DND-41 (cell line): ENCODE measurements around the gene RALY.

Source experiments
- ATAC-seq: fragments of 200-7000 bp; cut with Tn5 transposase; 3 replicates; pipeline ENCODE4 v1.9.1; 2021; ENCODE audit warnings: low read depth; ENCODE audit not compliant: insufficient read depth
- DNase-seq: peaks from one replicate; pipeline ENCODE4 v3.0.0-alpha.2; 2020
- H2AFZ ChIP-seq: 2 replicates; pipeline ENCODE4 v1.6.0; 2012; ENCODE audit warnings: low read depth, low read length
- H3K27ac ChIP-seq: 2 replicates; pipeline ENCODE4 v1.5.1; 2012; ENCODE audit warnings: low read length, inconsistent platforms
- H3K27me3 ChIP-seq: fragments of 200-600 bp; sonication (generic); 2 replicates; pipeline ENCODE4 v1.6.0; 2012; ENCODE audit warnings: low read length, mild to moderate bottlenecking, inconsistent platforms; ENCODE audit not compliant: insufficient read depth, poor library complexity
- H3K36me3 ChIP-seq: 2 replicates; pipeline ENCODE4 v1.5.1; 2012; ENCODE audit warnings: low read length, inconsistent platforms; ENCODE audit not compliant: insufficient read depth
- H3K4me1 ChIP-seq: 2 replicates; pipeline ENCODE4 v1.5.1; 2012; ENCODE audit warnings: mild to moderate bottlenecking, low read length; ENCODE audit not compliant: insufficient read depth
- H3K4me2 ChIP-seq: 2 replicates; pipeline ENCODE4 v1.6.0; 2012; ENCODE audit warnings: mild to moderate bottlenecking, moderate library complexity, low read length, inconsistent platforms; ENCODE audit not compliant: insufficient read depth
- H3K4me3 ChIP-seq, 2 experiments: fragments of 200-600 bp in 1 of 2; shearing (Covaris generic) in 1 of 2; 2 replicates each; pipeline ENCODE4 v1.5.1; 2012 to 2016; ENCODE audit warnings: inconsistent platforms in 2 of 2, low read length in 2 of 2, mild to moderate bottlenecking in 2 of 2, low read depth in 1 of 2, moderate library complexity in 1 of 2
- H3K79me2 ChIP-seq: 2 replicates; pipeline ENCODE4 v1.6.0; 2012; ENCODE audit warnings: low read length, inconsistent platforms; ENCODE audit not compliant: insufficient read depth
- H3K9ac ChIP-seq: 2 replicates; pipeline ENCODE4 v1.6.0; 2012; ENCODE audit warnings: low read depth, mild to moderate bottlenecking, inconsistent platforms, low read length, moderate library complexity
- H3K9me3 ChIP-seq: 2 replicates; pipeline ENCODE4 v1.5.1; 2012; ENCODE audit warnings: low read length, moderate library complexity, mild to moderate bottlenecking, inconsistent platforms; ENCODE audit not compliant: insufficient read depth, severe bottlenecking
- H4K20me1 ChIP-seq: 2 replicates; pipeline ENCODE4 v1.6.0; 2012; ENCODE audit warnings: low read length; ENCODE audit not compliant: insufficient read depth
- CTCF ChIP-seq: IDR thresholded peaks from 2 replicates; pipeline ENCODE4 v1.5.1; 2012; ENCODE audit warnings: borderline replicate concordance, low read length, moderate library complexity, mild to moderate bottlenecking; ENCODE audit not compliant: poor library complexity, severe bottlenecking; ENCODE audit errors: extremely low read depth
- EZH2 ChIP-seq: IDR thresholded peaks from 3 replicates; pipeline ENCODE4 v1.6.1; 2012; ENCODE audit warnings: borderline replicate concordance, low read depth, mild to moderate bottlenecking, moderate library complexity, low read length, inconsistent platforms; ENCODE audit not compliant: severe bottlenecking

Gene RALY

GRCh38 chr20:33993576-33994221 is at the start of gene RALY:
Gene RALY, plus strand, starts transcription at chr20:33993911. Its CDS starts 78,164 bp downstream, at chr20:34072075.
- H3K4me3 ChIP-seq, result peak within 1 kb of the TSS; percentile 55 to 73
- H3K4me1 ChIP-seq, result peaks cover 60% of the 10 kb centered on the region
- DNase-seq, result no peak
- H3K27ac ChIP-seq, result peak within 1 kb of the TSS; percentile 91
- no peaks in the 10 kb centered on the region; the same call in none of the 2 replicates for H3K36me3 ChIP-seq
- peak within 1 kb of the TSS; percentile 77 for H2AFZ ChIP-seq
- peaks cover 64% of the 10 kb centered on the region for H3K79me2 ChIP-seq
- H3K27me3 ChIP-seq, result no peaks in the 10 kb centered on the region
- ATAC-seq, result peak; percentile 56
- H4K20me1 ChIP-seq, result peaks cover 44% of the 10 kb centered on the region
- H3K9ac ChIP-seq, result peak within 1 kb of the TSS; percentile 74
- H3K9me3 ChIP-seq, result no peaks in the 10 kb centered on the region
- TF ChIP-seq EZH2 (no peak), CTCF (no peak)
- H3K4me2 ChIP-seq, result peak within 1 kb of the TSS; percentile 85

DNA sequence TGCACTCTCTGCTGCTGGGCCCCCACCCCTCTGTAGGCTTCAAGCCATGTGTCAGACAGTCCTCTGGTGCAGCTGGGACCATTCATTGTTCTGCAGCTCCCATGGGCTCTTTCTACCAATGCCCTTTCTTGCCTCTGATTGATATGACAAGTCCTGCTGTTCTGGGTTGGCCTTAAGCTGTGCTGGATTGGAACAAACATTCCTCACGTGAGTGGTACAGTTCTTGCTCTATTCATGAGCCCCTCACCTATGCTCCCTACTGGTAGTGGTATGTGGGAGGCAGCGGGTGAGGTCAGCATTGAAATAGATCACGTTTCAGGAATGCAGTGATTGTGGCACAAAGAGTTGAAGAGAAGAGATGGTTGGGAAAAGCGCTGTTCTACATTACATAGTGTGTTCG is 48.8 kb upstream of the RALY start:
- Histone ChIP-seq H3K9me3 (peaks cover 14% of the 10 kb centered on the region), H4K20me1 (no peaks in the 10 kb centered on the region), H3K27ac (no peak overlapping the region), H3K27me3 (no peaks in the 10 kb centered on the region), H3K79me2 (no peaks in the 10 kb centered on the region), H3K36me3 (no peaks in the 10 kb centered on the region), H3K4me3 (no peak overlapping the region), H3K4me1 (no peaks in the 10 kb centered on the region), H3K9ac (no peak overlapping the region), H2AFZ (no peak overlapping the region), H3K4me2 (no peak overlapping the region)
- TF ChIP-seq CTCF, result no peak
- TF ChIP-seq EZH2, result no peak
- ATAC-seq (no peak), DNase-seq (no peak)

DNA sequence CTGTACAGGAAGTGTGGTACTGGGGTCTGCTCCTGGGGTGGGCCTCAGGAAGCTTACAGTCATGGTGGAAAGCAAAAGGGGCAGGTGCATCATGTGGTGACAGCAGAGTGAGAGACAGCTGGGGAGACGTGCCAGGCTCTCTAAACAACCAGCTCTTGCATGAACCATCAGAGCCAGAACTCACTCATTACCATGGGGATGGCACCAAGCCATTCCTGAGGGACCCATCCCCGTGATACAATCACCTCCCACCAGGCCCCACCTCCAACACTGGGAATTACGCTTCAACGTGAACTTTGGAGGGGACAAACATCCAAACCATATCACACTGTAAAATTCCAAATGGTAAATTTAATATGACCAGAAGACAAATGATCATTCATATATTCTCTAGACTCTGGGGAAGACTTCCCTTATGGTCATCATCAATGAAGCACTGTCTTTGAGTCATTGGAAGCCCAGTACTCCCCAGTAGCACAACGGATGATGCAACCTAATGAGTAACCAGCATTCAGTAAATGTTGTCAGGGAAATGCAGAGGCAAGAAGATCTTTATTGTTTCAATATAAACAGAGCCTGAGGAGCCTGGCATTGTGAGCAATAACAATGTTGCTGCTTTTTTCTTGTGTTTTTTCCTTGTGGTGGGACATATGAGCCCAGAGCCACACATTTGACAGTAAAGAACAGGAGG is 48.2 kb upstream of the RALY start:
- Histone ChIP-seq H3K36me3 (no peaks in the 10 kb centered on the region), H3K9me3 (peaks cover 14% of the 10 kb centered on the region), H4K20me1 (no peaks in the 10 kb centered on the region), H2AFZ (no peak overlapping the region), H3K4me1 (no peaks in the 10 kb centered on the region), H3K4me3 (no peak overlapping the region), H3K27me3 (no peaks in the 10 kb centered on the region), H3K27ac (no peak overlapping the region), H3K4me2 (no peak overlapping the region), H3K79me2 (no peaks in the 10 kb centered on the region), H3K9ac (no peak overlapping the region)
- TF ChIP-seq CTCF, result no peak
- no peak for TF ChIP-seq EZH2
- DNase-seq, result no peak
- ATAC-seq, result no peak
